Anterior cingulate cortex (tissue), 58 donors: ENCODE results near the gene ZMYND11.
A peak's percentile ranks its signal among the peaks of the same experiment; 100 is the strongest.
"Not testable (repeated sequence)": the region's sequence is repeated elsewhere in the genome, so short reads cannot be mapped to it uniquely, and the experiment has no call there.

Source experiments
- DNase-seq, 58 donors: peaks; one replicate each; lab custom pipeline; 2025; lab: John Stamatoyannopoulos, UW

Gene ZMYND11

GRCh38 chr10:241451-241850 lies 106.2 kb downstream of the ZMYND11 start:
- DNase-seq = peak in 32 of 58 donors; percentile 1 to 45 (median 26)

GRCh38 chr10:241966-242643 lies 106.8 kb downstream of the ZMYND11 start:
- no peak for DNase-seq

- DNase-seq = peak in 5 of 58 donors; percentile 3 to 40 (median 8)
Measured at GRCh38 chr10:244227-244626, 109.0 kb downstream of the ZMYND11 start.

GRCh38 chr10:246431-246830 lies 111.2 kb downstream of the ZMYND11 start:
- DNase-seq = no peak

GRCh38 chr10:247480-247879 lies 112.2 kb downstream of the ZMYND11 start:
- no peak for DNase-seq

GRCh38 chr10:248307-248706 lies 113.1 kb downstream of the ZMYND11 start:
- DNase-seq = no peak

GRCh38 chr10:251982-252582 lies 116.8 kb downstream of the ZMYND11 start:
- DNase-seq = no peak

- peak in 1 of 58 donors; percentile 17 for DNase-seq
Measured at GRCh38 chr10:260819-261429, 125.7 kb downstream of the ZMYND11 start.

- not testable (repeated sequence) for DNase-seq
Measured at GRCh38 chr10:264160-265073, 129.2 kb downstream of the ZMYND11 start.

- not testable (repeated sequence) for DNase-seq
Measured at GRCh38 chr10:265074-265440, 129.8 kb downstream of the ZMYND11 start.

- not testable (repeated sequence) for DNase-seq
Measured at GRCh38 chr10:265816-266588, 130.7 kb downstream of the ZMYND11 start.

- no peak for DNase-seq
Measured at GRCh38 chr10:266974-267425, 131.7 kb downstream of the ZMYND11 start.

GRCh38 chr10:267705-268104 lies 132.4 kb downstream of the ZMYND11 start:
- DNase-seq = no peak

- no peak for DNase-seq
Measured at GRCh38 chr10:269440-270074, 134.3 kb downstream of the ZMYND11 start.

GRCh38 chr10:271201-271600 lies 135.9 kb downstream of the ZMYND11 start:
- DNase-seq = no peak

- DNase-seq = no peak
Measured at GRCh38 chr10:271722-272121, 136.5 kb downstream of the ZMYND11 start.

- DNase-seq = no peak
Measured at GRCh38 chr10:273088-273487, 137.8 kb downstream of the ZMYND11 start.

GRCh38 chr10:274866-275265 lies 139.6 kb downstream of the ZMYND11 start:
- no peak for DNase-seq

GRCh38 chr10:275680-276079 lies 140.4 kb downstream of the ZMYND11 start:
- DNase-seq = no peak
